Measurements from ENCODE around the gene TMEM167B. TPM values are rescaled to one million over a fixed set of nuclear protein-coding genes. Genes with fewer than 3 reads are reported as not detected.

The TMEM167B gene
- total and polyA plus RNA-seq, 2 of the 8 experiments (the other 6 are each of a cell fraction or from before 2014, with no cell fraction given), result 3.6 to 14.8 TPM

- Histone ChIP-seq H3K14ac (ENCODE audit: insufficient read length) (no peak overlapping the region), H3K23ac (ENCODE audit: insufficient read length) (no peak overlapping the region), H4K20me1 (replicated peaks in 1 of 2; ENCODE audit: control insufficient read depth in 1 of 2, insufficient read depth in 2 of 2, low read length in 2 of 2) (peaks cover 0 to 2% of the 10 kb centered on the region in 2 experiments), H3K27ac (ENCODE audit: low read depth, low read length) (no peak overlapping the region), H2BK12ac (ENCODE audit: low read depth, low read length) (no peak overlapping the region), H2BK5ac (ENCODE audit: low read depth, low read length) (no peak overlapping the region), H2BK120ac (replicated peaks; ENCODE audit: low read depth, low read length) (no peak overlapping the region), H3K4me1 (replicated peaks in 1 of 4; ENCODE audit: control insufficient read depth in 3 of 4, insufficient read depth in 4 of 4, low read length in 3 of 4) (no peaks in the 10 kb centered on the region; a peak in 1 of 7 replicates), H3K56ac (replicated peaks; ENCODE audit: insufficient read length, low read depth, low read length) (no peak overlapping the region), H3K9me3 (ENCODE audit: insufficient read depth in 2 of 2, low read depth in 1 of 2, low read length in 1 of 2) (no peaks in the 10 kb centered on the region), H3K79me1 (ENCODE audit: low read depth, low read length) (no peaks in the 10 kb centered on the region), H2AFZ (ENCODE audit: low read length) (no peak overlapping the region), H3K36me3 (ENCODE audit: control insufficient read depth in 2 of 4, insufficient read depth in 4 of 4, low read length in 3 of 4) (peaks cover 0 to 7% (median 2%) of the 10 kb centered on the region in 4 experiments; a peak in 3 of 8 replicates), H4K91ac (replicated peaks; ENCODE audit: insufficient read length, low read length) (no peak overlapping the region), H2BK15ac (ENCODE audit: low read length) (no peak overlapping the region), H3K23me2 (ENCODE audit: low read depth, low read length) (no peaks in the 10 kb centered on the region; the same call in none of the 2 replicates), H3K4me3 (ENCODE audit: extremely low read depth in 1 of 4, insufficient read depth in 2 of 4, low read depth in 3 of 4, low read length in 4 of 4) (no peak overlapping the region), H3K4me2 (ENCODE audit: insufficient read depth in 1 of 2, low read depth in 2 of 2, low read length in 2 of 2) (no peak overlapping the region), H3K4ac (replicated peaks; ENCODE audit: insufficient read length, low read depth, low read length) (no peak overlapping the region), H4K8ac (ENCODE audit: extremely low read depth, insufficient read depth, low read length) (no peak overlapping the region), H3K79me2 (ENCODE audit: control insufficient read depth in 1 of 2, insufficient read depth in 2 of 2, low read length in 2 of 2) (peaks cover 0 to 27% of the 10 kb centered on the region in 2 experiments; a peak in 3 of 4 replicates), H3K18ac (ENCODE audit: extremely low read depth, low read length) (no peak overlapping the region), H3K27me3 (replicated peaks in 1 of 4; ENCODE audit: control insufficient read depth in 3 of 4, extremely low read depth in 1 of 4, insufficient read depth in 3 of 4, low read length in 3 of 4) (no peaks in the 10 kb centered on the region), H3K9ac (replicated peaks in 1 of 4; ENCODE audit: extremely low read depth in 1 of 4, low read depth in 3 of 4, low read length in 3 of 4) (no peak overlapping the region), H2BK20ac (ENCODE audit: low read length) (no peak overlapping the region), H4K5ac (ENCODE audit: insufficient read length, low read depth, low read length) (no peak overlapping the region), H2AK5ac (ENCODE audit: low read depth, low read length) (no peak overlapping the region)
- 85% methylated on average over 1 of the region's 1 CpG; no CpG with 5 or more reads in 1 of the 2 experiments for WGBS, 2 experiments (ENCODE audit: extremely low coverage in 1 of 2, insufficient coverage in 1 of 2, insufficient read length in 1 of 2, insufficient replicate concordance in 2 of 2, low coverage in 1 of 2, low lambda C conversion rate in 2 of 2, missing lambda C conversion rate in 1 of 2)
- FAIRE-seq, result no peak
- ChIA-PET CTCF (ENCODE audit: partially characterized antibody) (interaction anchor here (1.1 kb wide), 1 partner anchor 16 kb away, joined by 3 read pairs; a partner anchor contains a TSS), POLR2A (ENCODE audit: partially characterized antibody) (interaction anchor here (0.5 kb wide), 1 partner anchor 51 kb away, joined by 3 read pairs; no protein-coding TSS in a partner anchor)
- no peak for TF ChIP-seq RAD21 (IDR thresholded peaks at IDR 0.05 in 1 of 2, conservative IDR thresholded peaks at IDR 0.05 in 1 of 2; ENCODE audit: low read depth in 2 of 2, low read length in 2 of 2)
- DNase-seq (ENCODE audit: low read depth in 1 of 2, low spot score in 2 of 2), result no peak
Measured at GRCh38 chr1:109096120-109096519, 5.6 kb downstream of the TMEM167B start.

Data from H1 (cell line).